Ovary (tissue), 3 donors: Measurements from ENCODE around the gene TMTC4.

Experiments used
- POLR2A ChIP-seq: fragments of 450-650 bp; IDR thresholded peaks from one replicate; pipeline ENCODE4 v1.6.1; 2017; ENCODE audit warnings: antibody characterized with exemption, mild to moderate bottlenecking, moderate library complexity
- TF ChIP-seq, protein P1 (sequence below), 3 donors: fragments of 450-650 bp in 2 of 3; fragments of 200-600 bp in 1 of 3; IDR thresholded peaks; one replicate each; pipeline versions ENCODE4 v1.5.1 to v1.8.0; 2016 to 2022; ENCODE audit warnings: antibody characterized with exemption in 3 of 3, mild to moderate bottlenecking in 1 of 3
- donor health status: DM: no; HTN: no; CAD: no.

GRCh38 chr13:100662468-100663211, 12.0 kb downstream of the TMTC4 start:
- TF ChIP-seq, protein P1, sequence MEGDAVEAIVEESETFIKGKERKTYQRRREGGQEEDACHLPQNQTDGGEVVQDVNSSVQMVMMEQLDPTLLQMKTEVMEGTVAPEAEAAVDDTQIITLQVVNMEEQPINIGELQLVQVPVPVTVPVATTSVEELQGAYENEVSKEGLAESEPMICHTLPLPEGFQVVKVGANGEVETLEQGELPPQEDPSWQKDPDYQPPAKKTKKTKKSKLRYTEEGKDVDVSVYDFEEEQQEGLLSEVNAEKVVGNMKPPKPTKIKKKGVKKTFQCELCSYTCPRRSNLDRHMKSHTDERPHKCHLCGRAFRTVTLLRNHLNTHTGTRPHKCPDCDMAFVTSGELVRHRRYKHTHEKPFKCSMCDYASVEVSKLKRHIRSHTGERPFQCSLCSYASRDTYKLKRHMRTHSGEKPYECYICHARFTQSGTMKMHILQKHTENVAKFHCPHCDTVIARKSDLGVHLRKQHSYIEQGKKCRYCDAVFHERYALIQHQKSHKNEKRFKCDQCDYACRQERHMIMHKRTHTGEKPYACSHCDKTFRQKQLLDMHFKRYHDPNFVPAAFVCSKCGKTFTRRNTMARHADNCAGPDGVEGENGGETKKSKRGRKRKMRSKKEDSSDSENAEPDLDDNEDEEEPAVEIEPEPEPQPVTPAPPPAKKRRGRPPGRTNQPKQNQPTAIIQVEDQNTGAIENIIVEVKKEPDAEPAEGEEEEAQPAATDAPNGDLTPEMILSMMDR (IDR thresholded peaks at IDR 0.05) = no peak
- no peak for TF ChIP-seq POLR2A
